Measurements from ENCODE around the gene SETDB1. TPM values are rescaled to one million over a fixed set of nuclear protein-coding genes. Genes with fewer than 3 reads are reported as not detected.

The SETDB1 gene
- polyA plus RNA-seq, 1 of the 3 experiments (the other 2 are of a cell fraction), result 29.9 TPM

DNA sequence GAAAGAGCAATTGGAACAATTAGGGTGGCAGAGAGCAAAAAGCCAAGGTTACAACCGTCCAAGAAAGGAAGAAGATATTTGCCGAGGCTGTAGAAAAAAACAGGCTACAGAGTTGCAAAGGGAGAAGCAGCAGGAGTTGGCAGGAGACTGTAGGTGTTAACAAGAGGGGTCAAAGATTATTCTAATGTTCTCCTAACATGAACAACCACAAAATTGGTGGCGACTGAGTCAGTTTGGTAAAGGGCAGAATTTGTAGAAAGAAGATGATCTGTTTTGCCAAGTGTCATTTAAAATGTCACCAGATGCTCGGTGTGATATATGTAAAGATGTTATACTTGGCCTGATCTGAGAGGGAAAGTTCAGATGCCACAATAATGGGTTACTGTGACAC, 81.7 kb downstream of the SETDB1 start:
- Histone ChIP-seq H3K9me2 (no peaks in the 10 kb centered on the region), H3K4me1 (ENCODE audit: control insufficient read depth in 1 of 2, insufficient read depth in 2 of 2, low read depth in 1 of 2, low read length in 1 of 2) (peaks cover 6 to 30% of the 10 kb centered on the region in 2 experiments; a peak in 2 of 4 replicates), H3F3A (replicated peaks; ENCODE audit: insufficient read depth) (peaks cover 15% of the 10 kb centered on the region), H3K27me3 (ENCODE audit: insufficient read depth) (no peaks in the 10 kb centered on the region), H3K4me3 (ENCODE audit: low read depth in 2 of 2, low read length in 1 of 2) (peak overlapping the region; percentile 24 to 80; a peak in 3 of 4 replicates), H2AFZ (ENCODE audit: low read depth) (peak overlapping the region; percentile 81), H3K9ac (peak overlapping the region; percentile 60), H3K27ac (ENCODE audit: low read depth in 2 of 2, low read length in 1 of 2) (peak overlapping the region; percentile 79 to 86), H3K36me3 (replicated peaks in 1 of 2; ENCODE audit: control insufficient read depth in 1 of 2, insufficient read depth in 2 of 2, low read length in 1 of 2) (no peaks in the 10 kb centered on the region), H3K79me2 (ENCODE audit: insufficient read depth) (peaks cover 24% of the 10 kb centered on the region; the same call in 1 of the 2 replicates), H3K9me3 (no peaks in the 10 kb centered on the region), H3K4me2 (peak overlapping the region; percentile 87), H4K20me1 (ENCODE audit: insufficient read depth) (no peaks in the 10 kb centered on the region)
- 41% methylated on average over 4 of the region's 4 CpGs for WGBS (ENCODE audit: low lambda C conversion rate)
- POLR2A ChIA-PET, result no interaction called here
- DNase-seq, result no peak
- CTCF ChIA-PET, result interaction anchor here (2.3 to 15.9 kb wide), 3 partner anchors 13 to 28 kb away, joined by 7 to 371 read pairs (median 79); partner anchors contain the start of genes ANXA9 and CERS2
- TF ChIP-seq TCF12 (IDR thresholded peaks at IDR 0.05) (no peak), POLR2AphosphoS5 (IDR thresholded peaks at IDR 0.05; ENCODE audit: low read depth, low read length) (no peak), EP300 (IDR thresholded peaks at IDR 0.05; ENCODE audit: borderline replicate concordance in 1 of 2, low read depth in 1 of 2, low read length in 1 of 2) (no peak), MXI1 (IDR thresholded peaks at IDR 0.05; ENCODE audit: low read depth, low read length) (no peak), GATA2 (CRISPR knock-in tag; IDR thresholded peaks at IDR 0.05) (no peak), FOXJ3 (CRISPR knock-in tag; IDR thresholded peaks at IDR 0.05) (no peak), FOSL2 (IDR thresholded peaks at IDR 0.05; ENCODE audit: borderline replicate concordance, low read depth) (no peak), FOXM1 (IDR thresholded peaks at IDR 0.05; ENCODE audit: low read depth) (no peak), NRF1 (IDR thresholded peaks at IDR 0.05; ENCODE audit: low read depth, low read length) (no peak), TAF1 (IDR thresholded peaks at IDR 0.05; ENCODE audit: borderline replicate concordance, low read depth, low read length) (no peak), SMC3 (IDR thresholded peaks at IDR 0.05; ENCODE audit: low read depth, low read length) (no peak), SIN3A (IDR thresholded peaks at IDR 0.05; ENCODE audit: borderline replicate concordance, low read depth, low read length) (no peak), RAD21 (IDR thresholded peaks at IDR 0.05; ENCODE audit: low read length) (no peak), ELF1 (IDR thresholded peaks at IDR 0.05) (no peak)
- TF ChIP-seq, protein P1, sequence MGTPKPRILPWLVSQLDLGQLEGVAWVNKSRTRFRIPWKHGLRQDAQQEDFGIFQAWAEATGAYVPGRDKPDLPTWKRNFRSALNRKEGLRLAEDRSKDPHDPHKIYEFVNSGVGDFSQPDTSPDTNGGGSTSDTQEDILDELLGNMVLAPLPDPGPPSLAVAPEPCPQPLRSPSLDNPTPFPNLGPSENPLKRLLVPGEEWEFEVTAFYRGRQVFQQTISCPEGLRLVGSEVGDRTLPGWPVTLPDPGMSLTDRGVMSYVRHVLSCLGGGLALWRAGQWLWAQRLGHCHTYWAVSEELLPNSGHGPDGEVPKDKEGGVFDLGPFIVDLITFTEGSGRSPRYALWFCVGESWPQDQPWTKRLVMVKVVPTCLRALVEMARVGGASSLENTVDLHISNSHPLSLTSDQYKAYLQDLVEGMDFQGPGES (IDR thresholded peaks at IDR 0.05; ENCODE audit: low read depth, low read length), result no peak
- TF ChIP-seq, protein P2, sequence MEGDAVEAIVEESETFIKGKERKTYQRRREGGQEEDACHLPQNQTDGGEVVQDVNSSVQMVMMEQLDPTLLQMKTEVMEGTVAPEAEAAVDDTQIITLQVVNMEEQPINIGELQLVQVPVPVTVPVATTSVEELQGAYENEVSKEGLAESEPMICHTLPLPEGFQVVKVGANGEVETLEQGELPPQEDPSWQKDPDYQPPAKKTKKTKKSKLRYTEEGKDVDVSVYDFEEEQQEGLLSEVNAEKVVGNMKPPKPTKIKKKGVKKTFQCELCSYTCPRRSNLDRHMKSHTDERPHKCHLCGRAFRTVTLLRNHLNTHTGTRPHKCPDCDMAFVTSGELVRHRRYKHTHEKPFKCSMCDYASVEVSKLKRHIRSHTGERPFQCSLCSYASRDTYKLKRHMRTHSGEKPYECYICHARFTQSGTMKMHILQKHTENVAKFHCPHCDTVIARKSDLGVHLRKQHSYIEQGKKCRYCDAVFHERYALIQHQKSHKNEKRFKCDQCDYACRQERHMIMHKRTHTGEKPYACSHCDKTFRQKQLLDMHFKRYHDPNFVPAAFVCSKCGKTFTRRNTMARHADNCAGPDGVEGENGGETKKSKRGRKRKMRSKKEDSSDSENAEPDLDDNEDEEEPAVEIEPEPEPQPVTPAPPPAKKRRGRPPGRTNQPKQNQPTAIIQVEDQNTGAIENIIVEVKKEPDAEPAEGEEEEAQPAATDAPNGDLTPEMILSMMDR (IDR thresholded peaks at IDR 0.05), result no peak
- TF ChIP-seq, protein P3, sequence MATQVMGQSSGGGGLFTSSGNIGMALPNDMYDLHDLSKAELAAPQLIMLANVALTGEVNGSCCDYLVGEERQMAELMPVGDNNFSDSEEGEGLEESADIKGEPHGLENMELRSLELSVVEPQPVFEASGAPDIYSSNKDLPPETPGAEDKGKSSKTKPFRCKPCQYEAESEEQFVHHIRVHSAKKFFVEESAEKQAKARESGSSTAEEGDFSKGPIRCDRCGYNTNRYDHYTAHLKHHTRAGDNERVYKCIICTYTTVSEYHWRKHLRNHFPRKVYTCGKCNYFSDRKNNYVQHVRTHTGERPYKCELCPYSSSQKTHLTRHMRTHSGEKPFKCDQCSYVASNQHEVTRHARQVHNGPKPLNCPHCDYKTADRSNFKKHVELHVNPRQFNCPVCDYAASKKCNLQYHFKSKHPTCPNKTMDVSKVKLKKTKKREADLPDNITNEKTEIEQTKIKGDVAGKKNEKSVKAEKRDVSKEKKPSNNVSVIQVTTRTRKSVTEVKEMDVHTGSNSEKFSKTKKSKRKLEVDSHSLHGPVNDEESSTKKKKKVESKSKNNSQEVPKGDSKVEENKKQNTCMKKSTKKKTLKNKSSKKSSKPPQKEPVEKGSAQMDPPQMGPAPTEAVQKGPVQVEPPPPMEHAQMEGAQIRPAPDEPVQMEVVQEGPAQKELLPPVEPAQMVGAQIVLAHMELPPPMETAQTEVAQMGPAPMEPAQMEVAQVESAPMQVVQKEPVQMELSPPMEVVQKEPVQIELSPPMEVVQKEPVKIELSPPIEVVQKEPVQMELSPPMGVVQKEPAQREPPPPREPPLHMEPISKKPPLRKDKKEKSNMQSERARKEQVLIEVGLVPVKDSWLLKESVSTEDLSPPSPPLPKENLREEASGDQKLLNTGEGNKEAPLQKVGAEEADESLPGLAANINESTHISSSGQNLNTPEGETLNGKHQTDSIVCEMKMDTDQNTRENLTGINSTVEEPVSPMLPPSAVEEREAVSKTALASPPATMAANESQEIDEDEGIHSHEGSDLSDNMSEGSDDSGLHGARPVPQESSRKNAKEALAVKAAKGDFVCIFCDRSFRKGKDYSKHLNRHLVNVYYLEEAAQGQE (IDR thresholded peaks at IDR 0.05; ENCODE audit: low read depth, low read length), result no peak
- TF ChIP-seq, protein P4, sequence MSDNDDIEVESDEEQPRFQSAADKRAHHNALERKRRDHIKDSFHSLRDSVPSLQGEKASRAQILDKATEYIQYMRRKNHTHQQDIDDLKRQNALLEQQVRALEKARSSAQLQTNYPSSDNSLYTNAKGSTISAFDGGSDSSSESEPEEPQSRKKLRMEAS (IDR thresholded peaks at IDR 0.05; ENCODE audit: low read depth), result no peak
